Measurements from ENCODE around the gene GARIN3.

DNA sequence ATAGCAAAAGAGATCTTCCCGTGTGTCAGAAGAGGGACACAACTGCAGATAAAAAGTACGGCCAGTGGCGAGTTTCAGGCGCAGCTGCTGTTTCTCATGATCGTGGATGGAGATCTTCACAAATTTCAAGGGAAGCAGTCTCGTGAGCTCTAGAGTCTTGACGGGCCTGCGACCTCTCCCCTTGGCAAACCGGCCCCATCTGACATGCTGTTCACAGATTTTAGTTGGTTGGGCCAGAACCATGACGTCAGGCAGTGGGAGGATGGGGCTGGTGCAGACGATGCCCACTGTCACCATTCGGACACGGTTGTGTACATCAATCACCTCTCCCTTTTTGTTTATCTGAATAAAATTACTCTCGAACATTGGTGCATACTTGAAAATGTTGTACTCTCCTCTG, 396 bp downstream of the GARIN3 start:
- TF ChIP-seq YY1 (IDR thresholded peaks at IDR 0.05; ENCODE audit: insufficient read depth, insufficient read length) (no peak), SUZ12 (IDR thresholded peaks at IDR 0.05; ENCODE audit: extremely low read depth, insufficient read depth, insufficient read length) (no peak)
